ENCODE data around the gene OR6C65. TPM values are rescaled to one million over a fixed set of nuclear protein-coding genes. Genes with fewer than 3 reads are reported as not detected.
"Not testable (repeated sequence)": the region's sequence is repeated elsewhere in the genome, so short reads cannot be mapped to it uniquely, and the experiment has no call there.

Gene OR6C65
- total and polyA plus RNA-seq, 9 of the 15 experiments (the other 6 are each of a cell fraction or from before 2014, with no cell fraction given) = not detected

- TF ChIP-seq ETV1 (tag; conservative IDR thresholded peaks at IDR 0.05; ENCODE audit: low read depth) (peak; percentile 73), BCOR (IDR thresholded peaks at IDR 0.05) (peak; percentile 92)
Measured at GRCh38 chr12:55412138-55412537, 11.8 kb downstream of the OR6C65 start (continued).

- H3K9me3 ChIP-seq (replicated peaks; ENCODE audit: control insufficient read depth, insufficient read depth, low read depth, low read length); FAIRE-seq; H4K20me1 ChIP-seq (replicated peaks; ENCODE audit: control insufficient read depth, insufficient read depth, low read length); DNase-seq (ENCODE audit: extremely low read depth in 1 of 4, low spot score in 3 of 4); H3K36me3 ChIP-seq (ENCODE audit: control insufficient read depth, insufficient read depth, low read length); intact Hi-C loops (cut with micrococcal nuclease); CTCF ChIA-PET (ENCODE audit: low intra/inter-chr PET ratio); H3K27ac ChIP-seq (ENCODE audit: extremely low read depth, low read depth, low read length); H3K4me1 ChIP-seq (replicated peaks in 1 of 2; ENCODE audit: control insufficient read depth in 2 of 2, insufficient read depth in 2 of 2, low read length in 2 of 2); H3K9me1 ChIP-seq (ENCODE audit: control insufficient read depth, insufficient read depth, low read length); H3K4me3 ChIP-seq; H3K79me2 ChIP-seq (ENCODE audit: control insufficient read depth, insufficient read depth, low read length); BruUV-seq (replicated peaks); in situ Hi-C loops (cut with MboI); H3K9ac ChIP-seq (ENCODE audit: insufficient read depth in 1 of 2, low read depth in 2 of 2, low read length in 2 of 2); H3K4me2 ChIP-seq (ENCODE audit: insufficient read depth, low read length); ATAC-seq; H2AFZ ChIP-seq (ENCODE audit: low read depth, low read length); H3K27me3 ChIP-seq (ENCODE audit: control insufficient read depth in 2 of 2, insufficient read depth in 2 of 2, low read length in 2 of 2): not testable (repeated sequence)
- whole genome bisulfite sequencing (ENCODE audit: insufficient coverage, low coverage, missing lambda C conversion rate) = 46% methylated on average over 4 of the region's 6 CpGs
- POLR2A ChIA-PET = interaction anchor here (0.6 kb wide), 1 partner anchor 1538 kb away, joined by 3 read pairs; no protein-coding TSS in a partner anchor
Measured at GRCh38 chr12:55413498-55414388, 13.4 kb downstream of the OR6C65 start.

- peak; percentile 16 for ATAC-seq
- 36% methylated on average over 9 of the region's 11 CpGs for WGBS (ENCODE audit: insufficient coverage, low coverage, missing lambda C conversion rate)
Measured at GRCh38 chr12:55414396-55414823, 14.1 kb downstream of the OR6C65 start.

More at GRCh38 chr12:55414396-55414823, 14.1 kb downstream of the OR6C65 start:
- H3K9me3 ChIP-seq (replicated peaks; ENCODE audit: control insufficient read depth, insufficient read depth, low read depth, low read length); H3K9ac ChIP-seq (ENCODE audit: insufficient read depth in 1 of 2, low read depth in 2 of 2, low read length in 2 of 2); H3K4me2 ChIP-seq (ENCODE audit: insufficient read depth, low read length); H3K36me3 ChIP-seq (ENCODE audit: control insufficient read depth, insufficient read depth, low read length); H3K4me1 ChIP-seq (replicated peaks in 1 of 2; ENCODE audit: control insufficient read depth in 2 of 2, insufficient read depth in 2 of 2, low read length in 2 of 2); H4K20me1 ChIP-seq (replicated peaks; ENCODE audit: control insufficient read depth, insufficient read depth, low read length); BruUV-seq (replicated peaks); H3K27me3 ChIP-seq (ENCODE audit: control insufficient read depth in 2 of 2, insufficient read depth in 2 of 2, low read length in 2 of 2); in situ Hi-C loops (cut with MboI); H2AFZ ChIP-seq (ENCODE audit: low read depth, low read length); FAIRE-seq; CTCF ChIA-PET (ENCODE audit: low intra/inter-chr PET ratio); H3K27ac ChIP-seq (ENCODE audit: extremely low read depth, low read depth, low read length); H3K9me1 ChIP-seq (ENCODE audit: control insufficient read depth, insufficient read depth, low read length); intact Hi-C loops (cut with micrococcal nuclease); H3K4me3 ChIP-seq; H3K79me2 ChIP-seq (ENCODE audit: control insufficient read depth, insufficient read depth, low read length); TF ChIP-seq NR2C1 (tag; IDR thresholded peaks at IDR 0.05): not testable (repeated sequence)
- TF ChIP-seq NR2C1 (IDR thresholded peaks at IDR 0.05) (peak; percentile 63; the same call in 1 of the 2 replicates), CBFA2T2 (conservative IDR thresholded peaks at IDR 0.05) (peak; percentile 47), CBFA2T3 (IDR thresholded peaks at IDR 0.05) (peak; percentile 60), NFIC (IDR thresholded peaks at IDR 0.05) (peak; percentile 79)
- DNase-seq (ENCODE audit: extremely low read depth in 1 of 4, low spot score in 3 of 4) = peak in 1 of 4 experiments; percentile 2
- POLR2A ChIA-PET = interaction anchor here (0.6 kb wide), 1 partner anchor 1539 kb away, joined by 3 read pairs; no protein-coding TSS in a partner anchor
